OCI-LY1 (cell line): ENCODE results near the gene NOX5.

Source experiments
- H2AFZ ChIP-seq: fragments of 200-600 bp; sonication (generic), shearing (Covaris generic); 2 replicates; pipeline ENCODE4 v1.6.0; 2014; ENCODE audit warnings: antibody characterized with exemption, mild to moderate bottlenecking, low read length
- H3F3A ChIP-seq: fragments of 200-600 bp; sonication (generic), shearing (Covaris generic); 2 replicates; pipeline ENCODE4 v1.6.0; 2014; ENCODE audit warnings: mild to moderate bottlenecking, antibody characterized with exemption, low read length, moderate library complexity; ENCODE audit not compliant: insufficient read depth
- H3K27ac ChIP-seq: fragments of 200-600 bp; sonication (generic); 2 replicates; pipeline ENCODE4 v1.5.1; 2014; ENCODE audit warnings: low read length, mixed run types, mild to moderate bottlenecking, low read depth; ENCODE audit not compliant: poor library complexity, severe bottlenecking
- H3K27me3 ChIP-seq: fragments of 200-600 bp; sonication (generic); 2 replicates; pipeline ENCODE4 v1.6.0; 2014; ENCODE audit warnings: antibody characterized with exemption, mild to moderate bottlenecking, low read length, moderate library complexity; ENCODE audit not compliant: insufficient read depth
- H3K36me3 ChIP-seq: fragments of 200-600 bp; sonication (generic); 2 replicates; pipeline ENCODE4 v1.6.1; 2014; ENCODE audit warnings: mild to moderate bottlenecking, antibody characterized with exemption, low read length, moderate library complexity, mixed read lengths; ENCODE audit not compliant: insufficient read depth
- H3K4me1 ChIP-seq: fragments of 200-600 bp; sonication (generic); 2 replicates; pipeline ENCODE4 v1.5.1; 2014; ENCODE audit warnings: mild to moderate bottlenecking, low read length, moderate library complexity; ENCODE audit not compliant: insufficient read depth, severe bottlenecking
- H3K4me2 ChIP-seq: fragments of 200-600 bp; sonication (generic), shearing (Covaris generic); 2 replicates; pipeline ENCODE4 v1.6.1; 2014; ENCODE audit warnings: low read length
- H3K4me3 ChIP-seq: fragments of 200-600 bp; sonication (generic); 2 replicates; pipeline ENCODE4 v1.5.1; 2014; ENCODE audit warnings: low read length, low read depth, mild to moderate bottlenecking, mixed read lengths; ENCODE audit not compliant: poor library complexity, severe bottlenecking
- H3K79me2 ChIP-seq: fragments of 200-600 bp; shearing (Covaris generic); 2 replicates; pipeline ENCODE4 v1.6.1; 2016; ENCODE audit warnings: mixed run types, low read length, mixed read lengths; ENCODE audit not compliant: insufficient read depth
- H3K9ac ChIP-seq: fragments of 200-600 bp; sonication (generic), shearing (Covaris generic); 2 replicates; pipeline ENCODE4 v1.6.1; 2014; ENCODE audit warnings: mild to moderate bottlenecking, low read length, mixed read lengths
- H3K9me2 ChIP-seq: fragments of 200-600 bp; sonication (generic), shearing (Covaris generic); 2 replicates; pipeline ENCODE4 v1.6.1; 2014; ENCODE audit warnings: low read depth, mild to moderate bottlenecking, low read length, mixed read lengths
- H3K9me3 ChIP-seq: fragments of 200-600 bp; shearing (Covaris generic); 2 replicates; pipeline ENCODE4 v1.6.1; 2014; ENCODE audit warnings: low read length, mixed read lengths
- H4K20me1 ChIP-seq: fragments of 200-600 bp; sonication (generic), shearing (Covaris generic); 2 replicates; pipeline ENCODE4 v1.6.0; 2016; ENCODE audit warnings: mild to moderate bottlenecking, low read length; ENCODE audit not compliant: insufficient read depth
- CTCF ChIP-seq: fragments of 200-600 bp; sonication (generic), shearing (Covaris generic); IDR thresholded peaks from 2 replicates; pipeline ENCODE4 v1.5.1; 2017; ENCODE audit warnings: mild to moderate bottlenecking, antibody characterized with exemption, low read length, moderate library complexity, mixed read lengths
- EZH2 ChIP-seq: fragments of 200-600 bp; sonication (generic), shearing (Covaris generic); IDR thresholded peaks from 2 replicates; pipeline ENCODE4 v1.8.0; 2017; ENCODE audit warnings: borderline replicate concordance, mixed run types, mild to moderate bottlenecking, antibody characterized with exemption, low read length, moderate library complexity, mixed read lengths

The NOX5 gene

GRCh38 chr15:69075440-69075839 is 60.9 kb downstream of the NOX5 start:
- no peaks in the 10 kb centered on the region for H4K20me1 ChIP-seq
- no peaks in the 10 kb centered on the region for H3K9me2 ChIP-seq
- H3F3A ChIP-seq: no peaks in the 10 kb centered on the region
- TF ChIP-seq EZH2 (no peak), CTCF (no peak)
- H3K27me3 ChIP-seq: no peaks in the 10 kb centered on the region
- H3K9me3 ChIP-seq: no peaks in the 10 kb centered on the region
- no peak overlapping the region for H3K4me2 ChIP-seq
- no peak overlapping the region for H3K4me3 ChIP-seq
- no peaks in the 10 kb centered on the region for H3K79me2 ChIP-seq
- no peak overlapping the region for H3K27ac ChIP-seq
- no peak overlapping the region for H2AFZ ChIP-seq
- no peaks in the 10 kb centered on the region for H3K4me1 ChIP-seq
- H3K36me3 ChIP-seq: no peaks in the 10 kb centered on the region
- H3K9ac ChIP-seq: no peak overlapping the region

GRCh38 chr15:69076756-69077155 is 62.3 kb downstream of the NOX5 start:
- Histone ChIP-seq H2AFZ (no peak overlapping the region), H3K9ac (no peak overlapping the region), H3K36me3 (no peaks in the 10 kb centered on the region), H3K27me3 (no peaks in the 10 kb centered on the region), H3K9me3 (no peaks in the 10 kb centered on the region), H3K9me2 (no peaks in the 10 kb centered on the region), H3K27ac (no peak overlapping the region), H3F3A (no peaks in the 10 kb centered on the region), H4K20me1 (no peaks in the 10 kb centered on the region), H3K4me2 (no peak overlapping the region), H3K4me3 (no peak overlapping the region), H3K4me1 (no peaks in the 10 kb centered on the region), H3K79me2 (no peaks in the 10 kb centered on the region)
- no peak for TF ChIP-seq CTCF
- TF ChIP-seq EZH2: no peak

- no peak for TF ChIP-seq CTCF
- no peak for TF ChIP-seq EZH2
- Histone ChIP-seq H2AFZ (no peak overlapping the region), H3K4me1 (no peaks in the 10 kb centered on the region), H3K9me3 (no peaks in the 10 kb centered on the region), H3K4me2 (no peak overlapping the region), H3K9me2 (no peaks in the 10 kb centered on the region), H3K79me2 (no peaks in the 10 kb centered on the region), H3K36me3 (no peaks in the 10 kb centered on the region), H3K27me3 (no peaks in the 10 kb centered on the region), H3K4me3 (no peak overlapping the region), H4K20me1 (no peaks in the 10 kb centered on the region), H3F3A (no peaks in the 10 kb centered on the region), H3K9ac (no peak overlapping the region), H3K27ac (no peak overlapping the region)
These were observed 64.1 kb downstream of the NOX5 start for GRCh38 chr15:69078638-69079037.
